HUDEP-2 (cell line): ENCODE measurements around the gene FAM216A.
A peak's percentile ranks its signal among the peaks of the same experiment; 100 is the strongest.
"Not testable (repeated sequence)": the region's sequence is repeated elsewhere in the genome, so short reads cannot be mapped to it uniquely, and the experiment has no call there.

ENCODE experiments used
- DNase-seq, 76 experiments: peaks; one replicate each; lab custom pipeline; 2025; ENCODE audit not compliant: unreplicated experiment in 76 of 76; lab: John Stamatoyannopoulos, UW

Gene FAM216A

DNA sequence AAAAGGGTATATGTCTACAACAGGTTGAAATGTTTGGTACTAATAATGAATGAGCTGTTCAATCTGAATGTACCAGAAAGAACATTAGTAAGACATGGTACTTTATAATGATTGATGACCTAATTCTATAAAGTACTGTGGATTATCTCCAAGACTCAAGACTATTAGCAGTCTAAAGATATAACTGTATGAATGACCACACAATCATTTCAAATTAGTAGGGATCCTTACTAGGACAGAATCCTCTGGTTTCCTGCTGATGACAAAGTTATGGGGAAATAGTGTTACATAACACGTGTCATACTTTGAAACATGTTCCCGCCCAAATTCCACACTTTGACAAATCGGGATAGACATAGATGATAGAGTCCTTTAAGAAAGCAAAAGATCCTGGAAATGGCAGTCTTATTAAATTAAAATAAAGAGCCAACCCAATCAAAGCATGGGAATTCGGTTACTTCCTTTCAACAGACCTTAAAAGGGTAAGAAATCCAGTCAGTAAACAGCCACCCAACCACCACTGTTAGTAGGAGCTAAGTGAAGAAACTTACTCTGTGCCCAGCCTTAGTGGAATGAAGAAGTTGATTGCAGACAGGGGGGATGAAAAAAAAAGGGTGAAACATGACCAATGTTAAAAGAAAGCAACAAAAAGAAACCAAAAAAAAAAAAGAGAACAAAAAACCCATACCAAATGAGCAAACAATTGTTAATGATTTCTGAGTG, 30.5 kb downstream of the FAM216A start:
- no peak for DNase-seq

DNA sequence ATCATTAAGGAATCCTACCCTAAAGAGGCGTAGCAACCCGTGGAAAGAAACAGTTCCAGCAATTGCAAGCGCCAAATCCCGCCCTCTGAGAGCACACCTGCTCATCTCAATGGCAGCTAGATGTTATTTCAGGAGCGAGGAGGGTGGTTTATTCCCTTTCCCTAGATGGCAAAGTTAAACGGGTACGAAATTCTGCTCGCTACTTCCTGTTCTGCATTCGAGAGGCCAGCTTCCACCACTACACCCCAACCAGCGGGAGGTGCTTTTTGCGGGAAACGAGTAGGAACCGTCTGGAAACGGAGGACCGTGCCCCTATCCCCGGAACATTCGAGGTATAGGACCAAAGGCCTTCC, 32.7 kb downstream of the FAM216A start:
- peak in 21 of 76 experiments; percentile 7 to 66 (median 38) for DNase-seq

DNA sequence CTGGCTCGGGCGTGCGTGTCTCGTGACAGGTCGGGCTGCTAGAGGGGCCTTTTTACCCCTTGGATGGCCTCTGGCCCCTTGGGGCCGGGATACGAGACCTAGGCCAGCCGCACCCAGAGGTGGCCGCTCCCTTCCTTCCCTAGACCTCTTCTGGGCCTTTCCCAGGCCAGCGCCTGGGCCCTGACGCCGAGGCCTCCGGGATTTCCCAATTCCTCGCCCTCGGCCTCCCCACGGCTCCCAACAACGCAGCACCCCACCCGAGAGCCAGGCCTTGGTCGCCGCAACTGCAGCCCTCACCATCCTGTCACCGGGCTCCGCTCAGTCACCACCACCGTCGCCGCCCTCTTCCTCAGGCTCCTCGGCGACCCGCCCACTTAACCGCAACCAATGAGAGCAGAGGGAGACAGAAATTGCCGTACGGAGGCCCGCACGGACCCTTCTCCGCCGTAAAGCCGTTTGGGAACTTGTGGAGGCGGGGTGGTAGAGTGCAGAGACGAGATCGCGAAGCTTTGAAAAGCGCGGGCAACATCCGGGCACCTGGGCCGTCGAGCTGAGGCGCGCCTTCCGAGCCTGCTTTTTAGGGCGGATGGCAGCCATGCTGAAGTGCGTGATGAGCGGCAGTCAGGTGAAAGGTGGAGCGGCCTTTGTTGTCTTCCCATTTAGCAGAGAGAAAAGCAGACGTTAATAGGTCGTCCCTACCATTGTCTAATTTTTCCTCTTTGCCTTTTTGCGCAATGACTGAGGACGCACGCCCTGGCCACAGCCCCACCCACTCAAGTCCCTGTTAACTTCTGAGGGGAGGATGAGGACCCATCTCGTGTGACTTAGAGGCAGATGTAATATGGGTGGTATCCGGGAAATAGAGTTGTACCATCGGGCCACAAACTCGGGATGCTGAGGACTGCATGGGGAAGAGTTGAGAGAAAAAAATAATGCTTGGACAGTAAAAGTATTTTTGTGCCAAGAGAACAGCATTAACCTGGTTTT, 33.4 kb downstream of the FAM216A start, which contains the start of the genes RAD9B and VPS29:
Gene RAD9B, plus strand, starts transcription at position 580 of the 987 bp plus-strand sequence. Its CDS starts 7 bp downstream, at position 587.
Gene VPS29, minus strand, starts transcription at position 360 of the 987 bp plus-strand sequence. Its CDS starts 60 bp downstream, at position 300.
- peak; percentile 52 to 99 (median 96) for DNase-seq

DNA sequence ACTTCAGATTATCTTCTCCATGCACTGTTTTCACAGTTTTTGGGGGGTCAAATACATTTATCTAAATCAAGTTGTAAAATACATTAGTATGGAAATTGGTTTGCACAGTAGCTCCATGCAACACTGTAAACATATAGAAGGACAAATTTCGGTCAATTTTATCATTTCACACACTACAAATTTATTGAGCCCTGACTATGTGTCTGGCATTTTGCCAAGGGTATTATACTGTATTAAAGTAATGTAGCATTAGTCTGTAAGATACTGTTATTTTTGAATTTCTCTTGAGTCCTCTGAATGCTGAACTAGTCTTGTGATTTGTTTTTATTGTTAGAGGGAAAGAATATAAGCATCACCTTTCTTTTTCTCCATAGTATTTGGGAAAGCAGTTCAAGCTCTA, 34.8 kb downstream of the FAM216A start:
- DNase-seq: no peak

DNA sequence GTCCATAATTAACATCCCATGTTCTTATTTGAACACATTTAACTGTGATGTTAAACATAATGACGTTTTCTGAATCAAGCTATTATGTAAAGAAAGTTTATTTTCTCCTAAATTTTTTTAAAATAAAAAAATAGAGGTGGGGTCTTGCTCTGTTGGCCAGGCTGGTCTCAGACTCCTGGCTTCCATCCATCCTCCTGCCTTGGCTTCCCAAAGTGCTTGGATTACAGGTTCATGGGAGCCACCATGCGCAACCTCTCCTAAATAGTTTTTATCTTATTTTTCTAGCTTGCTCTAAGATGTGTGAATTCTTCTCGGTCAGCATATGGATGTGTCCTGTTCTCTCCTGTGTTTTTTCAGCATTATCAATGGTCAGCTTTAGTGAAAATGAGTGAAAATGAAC, 36.7 kb downstream of the FAM216A start:
- DNase-seq: no peak

DNA sequence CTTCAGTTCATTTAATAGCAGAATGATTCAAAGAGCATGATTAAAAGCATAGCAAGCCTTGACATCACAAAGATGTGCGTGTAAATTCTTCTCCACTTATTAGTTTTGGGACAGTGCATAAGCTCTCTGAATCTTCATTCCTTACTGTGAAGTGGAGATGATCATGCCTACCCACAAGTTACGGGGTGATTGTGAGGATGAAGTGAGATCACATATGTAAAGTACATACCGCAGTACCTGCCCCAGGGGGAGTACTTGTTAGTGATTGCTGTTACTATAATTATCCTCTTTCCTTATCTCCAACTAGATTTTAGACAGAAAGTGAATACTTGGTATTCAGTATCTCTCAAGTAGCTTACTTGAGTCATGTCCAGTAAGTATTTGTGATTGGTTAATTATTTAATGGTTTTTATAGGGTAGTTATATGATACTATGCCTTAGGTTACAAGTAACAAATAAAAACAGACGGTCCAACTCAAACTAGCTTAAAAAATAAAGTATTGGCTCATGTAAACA, 39.5 kb downstream of the FAM216A start:
- DNase-seq: no peak

DNA sequence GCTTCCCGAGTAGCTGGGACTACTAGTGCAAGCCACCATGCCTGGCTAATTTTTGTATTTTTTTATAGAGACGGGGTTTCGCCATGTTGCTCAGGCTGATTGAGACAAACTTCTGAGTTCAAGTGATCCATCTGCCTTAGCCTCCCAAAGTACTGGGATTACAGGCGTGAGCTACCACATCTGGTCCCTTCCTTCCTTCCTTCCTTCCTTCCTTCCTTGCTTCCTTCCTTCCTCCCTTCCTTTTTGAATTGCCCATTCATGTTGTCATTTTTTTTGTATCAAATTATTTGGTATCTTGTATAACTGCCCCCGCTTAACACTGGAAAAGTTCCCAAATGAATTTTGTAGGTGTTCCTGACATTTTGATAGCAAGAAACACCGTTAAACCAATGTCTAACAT, 45.2 kb downstream of the FAM216A start:
- DNase-seq: no peak

DNA sequence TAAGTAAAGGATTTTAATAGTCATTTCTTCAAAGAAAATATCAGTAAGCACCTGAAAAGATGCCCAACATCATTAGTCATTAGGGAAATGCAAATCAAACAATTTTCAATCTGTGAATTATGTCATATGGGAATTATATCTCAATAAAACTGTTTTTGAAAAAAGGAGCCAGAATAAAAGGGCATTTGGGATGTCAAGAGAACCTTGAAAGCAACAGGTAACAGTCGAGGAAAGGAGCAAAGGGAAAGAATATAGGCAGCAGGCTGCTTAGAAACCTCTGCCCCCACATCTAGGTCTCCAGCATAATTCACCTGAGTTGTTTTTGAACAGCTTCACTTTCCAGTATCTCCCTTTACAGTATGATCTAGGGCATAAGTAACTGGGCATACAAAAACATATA, 45.7 kb downstream of the FAM216A start:
- no peak for DNase-seq

DNA sequence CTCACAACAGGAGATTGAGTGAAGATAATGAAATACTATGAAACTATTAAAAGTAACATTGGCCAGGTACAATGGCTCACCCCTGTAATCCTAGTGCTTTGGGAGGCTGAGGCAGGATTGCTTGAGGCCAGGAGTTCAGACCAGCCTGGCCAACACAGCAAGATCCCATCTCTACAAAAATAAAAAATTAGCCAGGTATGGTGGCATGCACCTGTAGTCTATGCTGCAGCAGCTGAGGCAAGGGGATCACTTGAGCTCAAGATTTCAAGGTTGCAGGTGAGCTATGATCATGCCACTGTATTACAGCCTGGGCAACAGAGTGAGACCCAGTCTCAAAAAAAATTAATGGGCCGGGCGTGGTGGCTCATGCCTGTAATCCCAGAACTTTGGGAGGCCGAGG, 48.4 kb downstream of the FAM216A start:
- no peak for DNase-seq

DNA sequence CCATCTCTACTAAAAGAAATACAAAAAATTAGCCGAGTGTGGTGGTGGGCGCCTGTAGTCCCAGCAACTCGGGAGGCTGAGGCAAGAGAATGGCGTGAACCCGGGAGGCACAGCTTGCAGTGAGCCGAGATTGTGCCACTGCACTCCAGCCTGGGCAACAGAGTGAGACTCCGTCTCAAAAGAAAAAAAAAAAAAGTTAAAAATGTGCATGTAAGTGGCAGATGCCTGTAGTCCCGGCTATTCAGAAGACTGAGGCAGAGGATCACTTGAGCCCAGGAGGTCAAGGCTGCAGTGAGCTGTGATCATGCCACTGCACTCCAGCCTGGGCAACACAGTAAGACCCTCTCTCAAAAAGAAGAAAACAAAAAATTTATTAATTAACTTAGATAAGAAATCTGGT, 49.4 kb downstream of the FAM216A start:
- not testable (repeated sequence) for DNase-seq

DNA sequence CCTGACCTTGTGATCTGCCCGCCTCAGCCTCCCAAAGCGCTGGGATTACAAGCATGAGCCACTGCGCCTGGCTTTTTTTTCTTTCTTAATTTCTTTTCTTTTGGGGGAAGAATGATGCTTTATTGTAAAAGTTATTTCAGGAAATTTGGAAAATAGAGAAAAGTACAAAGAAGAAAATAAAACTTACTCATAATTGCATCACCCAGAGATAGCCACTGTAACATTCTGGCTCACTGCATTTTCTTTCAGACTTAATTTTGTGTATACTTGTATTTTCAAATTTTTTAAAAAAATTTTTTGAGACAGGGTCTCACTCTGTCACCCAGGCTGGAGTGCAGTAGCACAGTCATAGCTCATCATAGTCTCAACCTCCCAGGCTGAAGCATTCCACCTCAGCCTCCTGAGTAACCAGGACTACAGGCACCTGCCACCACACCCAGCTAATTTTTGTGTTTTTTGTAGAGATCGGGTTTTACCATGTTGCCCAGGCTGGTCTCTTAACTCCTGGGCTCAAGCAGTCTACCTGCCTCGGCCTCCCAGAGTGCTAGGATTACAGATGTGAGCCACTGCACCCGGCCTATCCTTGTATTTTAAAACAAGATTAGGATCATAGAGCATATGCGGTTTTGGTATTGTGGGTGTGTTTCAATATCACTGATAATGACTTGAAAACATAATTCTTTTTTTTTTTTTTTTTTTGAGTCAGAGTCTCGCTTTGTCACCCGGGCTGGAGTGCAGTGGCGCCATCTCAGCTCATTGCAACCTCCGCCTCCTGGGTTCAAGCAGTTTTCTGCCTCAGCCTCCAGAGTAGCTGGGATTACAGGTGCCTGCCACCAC, 52.4 kb downstream of the FAM216A start:
- DNase-seq: peak in 9 of 76 experiments; percentile 4 to 33 (median 14)

DNA sequence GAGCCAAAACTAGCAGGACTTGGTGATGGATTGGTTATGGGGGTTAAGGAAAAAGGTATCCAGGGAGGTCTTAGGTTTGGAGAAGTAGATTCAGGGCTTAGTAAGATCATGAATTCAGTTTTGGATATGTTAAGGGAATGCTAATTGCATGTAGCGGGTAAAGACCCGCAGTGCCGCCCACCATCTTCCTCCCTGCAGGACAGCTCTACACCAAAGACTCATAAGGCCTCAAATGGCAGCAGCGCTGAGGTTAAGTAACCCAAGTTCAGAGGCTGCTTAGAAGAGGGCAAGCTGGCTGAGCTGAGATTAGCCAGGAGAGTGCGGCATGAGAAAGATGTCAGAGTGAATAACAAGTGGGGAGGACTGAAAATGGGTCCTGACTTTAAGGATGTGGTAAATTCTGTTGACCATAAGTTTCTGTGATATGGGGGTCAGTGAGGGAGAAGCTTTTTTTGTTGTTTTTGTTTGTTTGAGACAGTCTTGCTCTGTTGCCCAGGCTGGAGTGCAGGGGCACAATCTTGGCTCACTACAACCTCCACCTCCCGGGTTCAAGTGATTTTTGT, 59.7 kb downstream of the FAM216A start:
- no peak for DNase-seq

DNA sequence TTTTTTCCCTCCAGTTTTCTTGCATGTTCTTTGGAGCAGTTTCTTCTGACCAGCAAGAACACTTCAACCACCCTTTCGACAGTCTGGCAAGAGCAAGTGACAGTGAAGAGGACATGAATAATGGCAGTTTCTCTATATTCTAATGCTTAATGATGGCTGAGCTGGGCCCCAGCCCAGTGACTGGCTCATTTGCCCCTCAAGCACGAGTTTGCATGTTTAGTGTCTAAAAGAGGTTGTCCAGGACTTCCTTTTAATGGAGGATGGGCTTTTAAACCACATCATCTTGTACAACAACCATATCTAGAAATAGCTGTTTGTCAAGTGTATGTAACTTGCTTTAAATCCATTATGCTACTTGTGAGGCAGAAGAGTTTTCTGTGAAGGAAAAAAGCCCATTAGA, 61.9 kb downstream of the FAM216A start:
- no peak for DNase-seq

DNA sequence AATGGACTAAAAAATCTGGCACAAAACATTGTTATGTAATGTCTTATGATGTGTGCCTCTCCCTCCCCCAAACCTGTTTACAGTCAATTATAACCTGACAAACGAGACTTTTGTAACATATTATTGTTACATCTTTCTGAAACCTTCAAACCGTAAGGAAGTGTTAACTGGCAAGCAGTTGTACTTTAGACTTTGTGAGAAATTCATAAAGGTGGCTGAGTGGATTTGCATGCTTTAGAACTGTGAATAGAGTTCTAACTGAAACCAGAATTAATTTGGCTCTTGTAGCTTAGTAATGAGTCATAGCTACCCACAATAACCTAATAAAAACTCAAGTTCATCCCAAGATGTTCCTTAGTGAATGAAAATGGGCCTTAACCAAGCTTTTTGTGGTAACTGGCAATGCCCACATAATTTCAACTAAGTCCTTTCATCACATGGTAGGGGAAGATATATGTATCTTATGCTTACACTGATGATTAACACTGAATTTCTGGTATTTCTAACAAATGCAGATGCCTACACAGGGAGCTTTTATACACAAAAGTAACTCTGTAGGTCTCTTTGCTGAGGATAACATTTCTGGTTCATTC, 63.2 kb downstream of the FAM216A start:
- no peak for DNase-seq

DNA sequence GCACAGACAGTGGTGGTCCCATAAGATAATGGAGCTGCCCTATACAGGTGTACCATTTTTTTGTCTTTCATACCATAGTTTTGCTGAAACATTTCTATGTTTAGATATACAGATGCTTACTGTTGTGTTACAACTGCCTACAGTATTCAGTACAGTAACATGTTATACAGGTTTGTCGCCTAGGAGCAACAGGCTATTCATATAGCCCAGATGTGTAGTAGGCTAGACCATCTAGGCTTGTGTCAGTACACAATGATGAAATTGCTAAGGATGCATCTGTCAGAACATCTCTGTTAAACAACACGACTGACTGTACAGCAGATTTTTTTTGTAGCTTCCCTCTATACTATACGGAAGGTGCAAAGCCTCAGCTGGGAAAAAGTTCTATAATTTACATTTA, 64.0 kb downstream of the FAM216A start:
- DNase-seq: no peak

DNA sequence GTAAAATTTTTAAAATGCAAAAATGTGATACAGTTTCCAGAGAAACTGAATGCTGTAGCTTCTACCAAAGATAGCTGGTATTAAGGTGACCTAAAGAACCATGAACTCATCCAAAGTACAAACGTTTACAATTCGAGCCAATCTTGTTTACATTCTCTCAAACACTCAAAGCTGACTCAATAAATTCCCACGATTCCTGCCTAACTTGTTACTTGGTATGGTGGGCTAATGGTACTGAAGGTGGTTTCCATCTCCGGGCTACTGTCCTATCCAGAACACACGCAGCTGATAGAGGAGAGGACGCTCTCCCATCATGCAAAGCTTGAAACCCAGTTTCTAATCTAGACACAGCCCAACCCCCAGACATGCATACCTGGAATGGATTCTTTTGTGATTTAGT, 65.0 kb downstream of the FAM216A start:
- DNase-seq: no peak

DNA sequence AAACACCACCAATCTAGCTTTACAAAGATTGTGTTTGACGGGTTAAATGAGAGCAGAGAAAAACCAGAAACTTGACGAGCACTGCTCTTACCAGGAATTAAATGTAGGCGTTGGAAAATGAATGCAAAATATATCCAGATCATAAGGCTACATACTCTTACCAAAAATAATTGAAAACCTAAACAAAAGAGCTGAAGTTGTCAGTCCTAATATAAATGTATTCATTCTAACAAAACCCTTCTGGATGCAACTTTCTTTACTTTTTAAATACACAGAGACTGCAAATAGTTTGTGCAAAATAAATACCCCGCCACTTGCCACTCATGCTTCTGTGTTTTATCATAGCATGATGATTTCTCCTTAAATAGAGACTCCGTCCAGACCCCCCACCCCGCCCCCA, 66.2 kb downstream of the FAM216A start:
- DNase-seq: no peak

DNA sequence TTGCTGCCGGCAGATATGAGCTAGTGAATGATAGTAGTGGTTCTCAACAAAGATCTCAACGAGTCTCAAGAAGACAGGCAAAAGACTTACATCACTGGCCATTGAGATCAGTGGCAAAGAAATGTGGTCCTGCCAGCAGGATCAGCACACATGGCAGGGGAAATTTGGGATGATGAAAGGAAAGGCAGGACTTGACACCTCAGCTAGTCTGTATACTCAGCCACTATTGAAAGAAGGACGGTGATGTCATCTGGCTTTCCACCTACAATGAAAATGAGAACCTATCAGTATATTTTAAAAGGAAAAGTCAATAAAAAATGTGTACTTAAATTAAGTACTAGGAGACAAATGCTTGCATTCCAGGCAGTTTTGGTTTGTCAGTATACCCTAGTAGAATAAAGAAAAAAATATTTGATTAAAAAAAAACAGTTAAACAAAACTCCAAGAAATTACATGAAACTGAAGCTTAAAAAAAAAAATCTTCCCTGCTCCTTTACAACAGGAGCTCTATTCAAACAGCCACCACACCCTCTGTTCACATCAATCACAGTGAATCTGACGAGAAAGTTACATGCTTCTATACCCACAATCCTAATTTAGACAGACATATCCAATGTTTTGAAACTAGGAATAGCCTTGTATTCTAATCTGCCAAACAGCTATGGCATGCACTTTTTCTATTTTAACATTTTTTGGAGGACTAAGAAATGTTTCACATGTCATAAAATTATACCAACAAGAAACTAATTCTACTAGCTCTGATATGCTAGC, 68.4 kb downstream of the FAM216A start:
- no peak for DNase-seq
